IMR-90 (cell line): ENCODE results near the gene EPHX1. TPM values are rescaled to one million over a fixed set of nuclear protein-coding genes. Genes with fewer than 3 reads are reported as not detected.

Experiments used
- ATAC-seq: fragments of 200-7000 bp; cut with Tn5 transposase; 2 replicates; pipeline ENCODE4 v1.9.1; 2020; ENCODE audit warnings: low read depth, mild to moderate bottlenecking, moderate library complexity
- BruUV-seq: library from RNA; stranded (reverse); fragments of 400-500 nt; replicated peaks from 2 replicates; lab custom pipeline; 2021; lab: Mats Ljungman, UMichigan
- CTCF ChIA-PET: fragments of 300-600 bp; formaldehyde crosslinking; extraction: SDS; loops from one replicate; lab custom pipeline; 2021; ENCODE audit warnings: antibody characterized with exemption; lab: Yijun Ruan, JAX
- POLR2A ChIA-PET: fragments of 300-600 bp; sonication (Branson Sonifier 250); formaldehyde crosslinking; loops from one replicate; lab custom pipeline; 2022; ENCODE audit warnings: antibody characterized with exemption; ENCODE audit not compliant: unreplicated experiment; lab: Charles Lee
- DNase-seq: peaks from one replicate; pipeline ENCODE4 v3.0.0; 2013
- H2AFZ ChIP-seq: replicated peaks from 2 replicates; pipeline ENCODE3; 2013; ENCODE audit warnings: low read length, mild to moderate bottlenecking; ENCODE audit not compliant: poor library complexity
- H2AK5ac ChIP-seq: 2 replicates; pipeline ENCODE4 v1.6.1; 2013; ENCODE audit warnings: low read depth, low read length, inconsistent platforms
- H2AK9ac ChIP-seq: replicated peaks from 2 replicates; pipeline ENCODE3; 2013; ENCODE audit warnings: mild to moderate bottlenecking, low read depth, low read length, moderate library complexity; ENCODE audit not compliant: poor library complexity
- H2BK120ac ChIP-seq: 2 replicates; pipeline ENCODE4 v1.6.1; 2013; ENCODE audit warnings: low read depth, low read length, inconsistent platforms
- H2BK15ac ChIP-seq: 3 replicates; pipeline ENCODE4 v1.6.1; 2013; ENCODE audit warnings: low read depth, low read length, inconsistent platforms
- H2BK20ac ChIP-seq: 2 replicates; pipeline ENCODE4 v1.6.1; 2013; ENCODE audit warnings: low read depth, mild to moderate bottlenecking, inconsistent platforms, low read length, moderate library complexity
- H2BK5ac ChIP-seq: 2 replicates; pipeline ENCODE4 v1.6.1; 2013; ENCODE audit warnings: mild to moderate bottlenecking, low read depth, low read length, inconsistent platforms; ENCODE audit not compliant: poor library complexity, severe bottlenecking
- H3K14ac ChIP-seq: replicated peaks from 2 replicates; pipeline ENCODE4 v1.6.1; 2013; ENCODE audit warnings: low read depth, low read length, inconsistent platforms
- H3K18ac ChIP-seq: 2 replicates; pipeline ENCODE4 v1.6.1; 2013; ENCODE audit warnings: low read depth, low read length, control low read depth
- H3K23ac ChIP-seq: 2 replicates; pipeline ENCODE4 v1.6.1; 2013; ENCODE audit warnings: low read depth, low read length, inconsistent platforms
- H3K27ac ChIP-seq: 2 replicates; pipeline ENCODE4 v1.5.1; 2013; ENCODE audit warnings: mild to moderate bottlenecking, control low read depth, low read length; ENCODE audit not compliant: insufficient read depth
- H3K27me3 ChIP-seq: 2 replicates; pipeline ENCODE4 v1.6.1; 2013; ENCODE audit warnings: low read length; ENCODE audit not compliant: control insufficient read depth, insufficient read depth
- H3K36me3 ChIP-seq: 2 replicates; pipeline ENCODE4 v1.6.1; 2013; ENCODE audit warnings: low read length, mixed read lengths; ENCODE audit not compliant: control insufficient read depth, insufficient read depth
- H3K4ac ChIP-seq: 2 replicates; pipeline ENCODE4 v1.6.1; 2013; ENCODE audit warnings: low read depth, low read length, inconsistent platforms
- H3K4me1 ChIP-seq: 2 replicates; pipeline ENCODE4 v1.6.1; 2013; ENCODE audit warnings: low read length, mixed read lengths; ENCODE audit not compliant: control insufficient read depth, insufficient read depth
- H3K4me2 ChIP-seq: 2 replicates; pipeline ENCODE4 v1.6.1; 2013; ENCODE audit warnings: low read depth, mild to moderate bottlenecking, control low read depth, low read length, moderate library complexity
- H3K4me3 ChIP-seq: 2 replicates; pipeline ENCODE4 v1.5.1; 2013; ENCODE audit warnings: low read depth, mild to moderate bottlenecking, control low read depth, low read length, moderate library complexity; ENCODE audit not compliant: insufficient read depth
- H3K56ac ChIP-seq: 2 replicates; pipeline ENCODE4 v1.6.1; 2013; ENCODE audit warnings: low read length, inconsistent platforms; ENCODE audit not compliant: insufficient read depth; ENCODE audit errors: extremely low read depth
- H3K79me1 ChIP-seq, 2 experiments: 2 replicates each; pipeline ENCODE4 v1.6.1; 2013; ENCODE audit warnings: low read length in 2 of 2, inconsistent platforms in 1 of 2, low read depth in 1 of 2
- H3K9ac ChIP-seq: 2 replicates; pipeline ENCODE4 v1.6.1; 2013; ENCODE audit warnings: low read depth, low read length, control low read depth
- H3K9me1 ChIP-seq: 2 replicates; pipeline ENCODE4 v1.6.1; 2013; ENCODE audit warnings: low read length, inconsistent platforms; ENCODE audit not compliant: insufficient read depth
- H3K9me3 ChIP-seq: 2 replicates; pipeline ENCODE4 v1.6.1; 2013; ENCODE audit warnings: low read length; ENCODE audit not compliant: control insufficient read depth, insufficient read depth
- H4K20me1 ChIP-seq: 2 replicates; pipeline ENCODE4 v1.6.1; 2013; ENCODE audit warnings: low read length, inconsistent platforms; ENCODE audit not compliant: insufficient read depth
- H4K5ac ChIP-seq: 2 replicates; pipeline ENCODE4 v1.6.1; 2013; ENCODE audit warnings: mild to moderate bottlenecking, low read depth, low read length, control low read depth
- H4K8ac ChIP-seq, 2 experiments: 2 replicates each; pipeline ENCODE4 v1.6.1; 2013; ENCODE audit warnings: low read depth in 2 of 2, low read length in 2 of 2, control low read depth in 1 of 2, inconsistent platforms in 1 of 2
- H4K91ac ChIP-seq: 2 replicates; pipeline ENCODE4 v1.6.1; 2013; ENCODE audit warnings: low read depth, low read length, inconsistent platforms; ENCODE audit not compliant: insufficient read depth
- MAZ ChIP-seq: IDR thresholded peaks from 2 replicates; pipeline ENCODE4 v1.6.1; 2012; ENCODE audit warnings: low read depth, mild to moderate bottlenecking, low read length, improper control_type of control experiment, moderate library complexity, borderline replicate concordance
- NFE2L2 ChIP-seq: fragments of 150-350 bp; IDR thresholded peaks from 2 replicates; pipeline ENCODE4 v1.6.1; 2016; ENCODE audit warnings: low read depth, mild to moderate bottlenecking, low read length
- SMC3 ChIP-seq: fragments of 150-350 bp; IDR thresholded peaks from 2 replicates; pipeline ENCODE4 v1.6.1; 2016; ENCODE audit warnings: low read depth, mild to moderate bottlenecking, antibody characterized with exemption, low read length, moderate library complexity
- WGBS, 2 experiments: methylation state at CpG; one replicate each; pipeline versions ENCODE4 v1.1.5 to v1.1.7; 2013; ENCODE audit warnings: missing lambda C conversion rate in 2 of 2; ENCODE audit not compliant: insufficient read length in 1 of 2; ENCODE audit errors: extremely low coverage in 2 of 2; 5-methylcytosine and 5-hydroxymethylcytosine counted together
- dilution Hi-C: fragments of 300-500 bp; cut with HindIII; formaldehyde crosslinking; loops from one replicate; pipeline ENCODE4 v1.14.3; 2018; ENCODE audit warnings: low sequenced_read_pairs; ENCODE audit not compliant: unreplicated experiment
- in situ Hi-C: fragments of 300-500 bp; cut with MboI; formaldehyde crosslinking; loops from 3 replicates; pipeline ENCODE4 v1.14.3; 2019; ENCODE audit warnings: low sequenced_read_pairs, inconsistent platforms, mixed read lengths
- intact Hi-C: fragments of 100-400 bp; cut with micrococcal nuclease; formaldehyde crosslinking; loops from 2 replicates; pipeline ENCODE4 v1.10.0; 2022
- polyA plus RNA-seq, 3 experiments: library from polyadenylated mRNA; depleted of rRNA; stranded (reverse); fragments of >200 nt; gene quantifications; 2 replicates each; pipeline ENCODE4 v1.2.3, GENCODE V29; 2012; ENCODE audit warnings: low replicate concordance in 1 of 3
- total RNA-seq: library from RNA; depleted of rRNA; stranded (reverse); fragments of >200 nt; gene quantifications from 2 replicates; pipeline ENCODE4 v1.2.3, GENCODE V29; 2012

EPHX1 gene
- total and polyA plus RNA-seq, 2 of the 4 experiments (the other 2 are of a cell fraction): 20.3 to 46.3 TPM

DNA sequence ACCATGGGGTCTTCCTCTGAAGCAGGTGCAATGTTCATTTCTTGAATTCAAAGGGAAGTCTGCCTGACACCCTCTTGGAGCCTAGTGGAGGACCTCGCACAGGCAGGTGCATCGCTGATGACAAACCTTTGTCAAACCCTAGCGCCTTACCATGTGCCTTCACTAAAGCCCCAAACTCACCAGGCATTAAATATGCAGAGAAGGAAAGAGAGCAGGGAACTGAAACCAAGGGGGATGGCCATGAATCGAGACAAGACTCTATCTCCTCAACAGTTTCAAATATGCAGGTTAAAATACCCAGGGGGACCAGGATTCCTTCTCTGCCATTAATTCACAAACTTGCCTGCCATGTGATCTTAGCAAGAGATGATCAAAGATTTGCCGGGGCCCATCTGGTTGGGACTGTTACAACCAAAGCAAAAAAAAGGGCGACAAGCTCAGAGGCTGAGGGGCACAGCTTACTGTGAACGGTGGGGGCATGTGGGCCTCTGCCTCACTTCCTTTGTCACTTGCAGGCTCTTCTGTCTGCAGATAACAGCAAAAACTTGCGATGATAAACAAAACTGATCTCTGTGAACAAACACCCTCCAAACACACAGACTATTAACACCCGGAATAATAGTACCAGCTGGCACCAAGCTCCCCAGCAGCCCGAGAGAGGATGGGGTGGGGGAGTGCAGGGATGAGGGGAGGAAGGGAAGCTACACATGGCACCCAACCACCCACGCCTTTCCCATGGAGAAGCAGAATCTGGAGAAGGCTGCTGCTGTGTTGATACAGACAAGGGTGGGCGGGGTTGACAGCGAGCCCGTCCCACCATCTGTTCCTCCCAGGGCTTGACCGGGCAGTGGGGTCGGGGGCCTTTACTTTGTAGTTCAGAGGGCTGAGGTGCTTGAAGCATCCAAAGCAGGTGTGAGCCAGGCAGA is 38.4 kb downstream of the EPHX1 start:
- Histone ChIP-seq H3K4ac (no peak overlapping the region), H3K36me3 (peaks cover 40% of the 10 kb centered on the region), H4K91ac (no peak overlapping the region), H3K9me1 (peaks cover 12% of the 10 kb centered on the region), H3K79me1 (no peaks in the 10 kb centered on the region), H4K5ac (no peak overlapping the region), H2BK5ac (no peak overlapping the region), H2AK5ac (no peak overlapping the region), H2AFZ (no peak overlapping the region), H3K14ac (no peak overlapping the region), H4K8ac (no peak overlapping the region), H3K27ac (no peak overlapping the region), H3K27me3 (no peaks in the 10 kb centered on the region), H2BK15ac (no peak overlapping the region), H3K4me2 (no peak overlapping the region), H3K4me3 (no peak overlapping the region), H3K9me3 (no peaks in the 10 kb centered on the region), H3K18ac (no peak overlapping the region), H3K4me1 (peaks cover 3% of the 10 kb centered on the region; the same call in 1 of the 2 replicates), H3K56ac (no peak overlapping the region), H3K23ac (no peak overlapping the region), H3K9ac (no peak overlapping the region), H2BK20ac (no peak overlapping the region), H4K20me1 (no peaks in the 10 kb centered on the region), H2BK120ac (no peak overlapping the region), H2AK9ac (peak overlapping the region; percentile 19)
- DNase-seq (peak; percentile 56), ATAC-seq (no peak)
- dilution Hi-C loops (no loop called here), in situ Hi-C loops (loop anchor here (10.0 kb wide), 1 partner anchor 373 kb away; no protein-coding TSS in a partner anchor), intact Hi-C loops (loop anchor here (5.0 to 10.0 kb wide), 2 partner anchors 71 to 127 kb away; partner anchors contain the start of gene SRP9)
- no TSS peak for BruUV-seq
- TF ChIP-seq NFE2L2 (no peak), MAZ (peak; percentile 40; the same call in 1 of the 2 replicates), SMC3 (no peak)
- POLR2A ChIA-PET: no interaction called here
- CTCF ChIA-PET: interaction anchor here (2.9 kb wide), 1 partner anchor 374 kb away, joined by 12 read pairs; no protein-coding TSS in a partner anchor
- 30% methylated on average over 2 of the region's 16 CpGs; no CpG with 5 or more reads in 1 of the 2 experiments for WGBS, 2 experiments
